MM.1S (cell line): ENCODE results near the gene KCNK13.

Source experiments
- EZH2phosphoT487 ChIP-seq: fragments of 300-600 bp; sonication (generic); IDR thresholded peaks from 2 replicates; pipeline ENCODE4 v1.6.1; 2018; ENCODE audit warnings: antibody characterized with exemption, low read length
- TF ChIP-seq, protein P1 (sequence below): fragments of 300-600 bp; sonication (generic); IDR thresholded peaks from 2 replicates; pipeline ENCODE4 v1.5.1; 2016; ENCODE audit warnings: antibody characterized with exemption, low read length, mixed read lengths

DNA sequence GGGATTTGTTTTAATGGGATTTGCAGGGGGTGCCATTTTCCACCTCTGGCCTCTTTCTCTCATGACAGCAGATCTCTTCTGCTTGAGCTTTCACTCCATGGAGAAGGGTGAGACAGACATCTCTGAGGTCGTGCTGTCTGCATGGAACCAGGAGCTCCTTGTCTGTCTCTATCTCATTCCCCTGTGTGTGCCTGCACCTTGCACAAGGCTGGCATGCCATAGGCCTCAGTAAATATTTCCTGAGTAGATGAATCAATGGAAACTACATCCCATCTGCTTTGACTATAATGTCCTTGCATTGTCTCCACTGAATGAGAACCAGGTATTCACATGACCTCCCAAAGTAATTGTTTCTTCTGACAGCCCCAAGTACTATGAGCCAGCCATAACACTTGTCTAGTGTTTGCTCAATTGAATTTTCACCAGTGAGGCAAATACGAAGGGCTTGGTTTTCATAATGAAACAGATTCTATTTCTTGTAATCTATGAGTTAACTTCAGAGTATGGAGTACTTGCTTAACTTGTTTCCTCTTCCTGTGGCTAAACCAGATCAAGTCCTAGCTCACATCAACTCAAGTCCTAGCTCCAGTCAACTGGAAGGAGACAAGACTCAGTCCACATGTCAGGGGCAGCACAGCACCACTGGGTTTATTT, 32.3 kb downstream of the KCNK13 start:
- TF ChIP-seq EZH2phosphoT487 = no peak
- TF ChIP-seq, protein P1, sequence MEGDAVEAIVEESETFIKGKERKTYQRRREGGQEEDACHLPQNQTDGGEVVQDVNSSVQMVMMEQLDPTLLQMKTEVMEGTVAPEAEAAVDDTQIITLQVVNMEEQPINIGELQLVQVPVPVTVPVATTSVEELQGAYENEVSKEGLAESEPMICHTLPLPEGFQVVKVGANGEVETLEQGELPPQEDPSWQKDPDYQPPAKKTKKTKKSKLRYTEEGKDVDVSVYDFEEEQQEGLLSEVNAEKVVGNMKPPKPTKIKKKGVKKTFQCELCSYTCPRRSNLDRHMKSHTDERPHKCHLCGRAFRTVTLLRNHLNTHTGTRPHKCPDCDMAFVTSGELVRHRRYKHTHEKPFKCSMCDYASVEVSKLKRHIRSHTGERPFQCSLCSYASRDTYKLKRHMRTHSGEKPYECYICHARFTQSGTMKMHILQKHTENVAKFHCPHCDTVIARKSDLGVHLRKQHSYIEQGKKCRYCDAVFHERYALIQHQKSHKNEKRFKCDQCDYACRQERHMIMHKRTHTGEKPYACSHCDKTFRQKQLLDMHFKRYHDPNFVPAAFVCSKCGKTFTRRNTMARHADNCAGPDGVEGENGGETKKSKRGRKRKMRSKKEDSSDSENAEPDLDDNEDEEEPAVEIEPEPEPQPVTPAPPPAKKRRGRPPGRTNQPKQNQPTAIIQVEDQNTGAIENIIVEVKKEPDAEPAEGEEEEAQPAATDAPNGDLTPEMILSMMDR = no peak
